NCI-H1417 treated with DMSO at 0.1 percent for 48 hours (cell line): ENCODE results near the gene MRPS2.
"Not testable (repeated sequence)": the region's sequence is repeated elsewhere in the genome, so short reads cannot be mapped to it uniquely, and the experiment has no call there.

Experiments
- DNase-seq: peaks from one replicate; lab custom pipeline; 2025; lab: John Stamatoyannopoulos, UW

Gene MRPS2

GRCh38 chr9:135501261-135502167, 1.0 kb downstream of the MRPS2 start:
- no peak for DNase-seq

- no peak for DNase-seq
Measured at GRCh38 chr9:135502168-135502872, 1.8 kb downstream of the MRPS2 start.

- no peak for DNase-seq
Measured at GRCh38 chr9:135502873-135503321, 2.4 kb downstream of the MRPS2 start.

GRCh38 chr9:135503371-135504261, 3.1 kb downstream of the MRPS2 start:
- no peak for DNase-seq

GRCh38 chr9:135504262-135505243, 4.1 kb downstream of the MRPS2 start:
- no peak for DNase-seq

GRCh38 chr9:135505406-135506187, 5.1 kb downstream of the MRPS2 start:
- DNase-seq: no peak

- no peak for DNase-seq
Measured at GRCh38 chr9:135506327-135507103, 6.0 kb downstream of the MRPS2 start.

- no peak for DNase-seq
Measured at GRCh38 chr9:135507104-135508035, 6.9 kb downstream of the MRPS2 start.

GRCh38 chr9:135508211-135508820, 7.8 kb downstream of the MRPS2 start:
- DNase-seq: no peak

GRCh38 chr9:135509458-135509857, 9.0 kb downstream of the MRPS2 start:
- DNase-seq: no peak

- no peak for DNase-seq
Measured at GRCh38 chr9:135512241-135512603, 11.7 kb downstream of the MRPS2 start.

- DNase-seq: no peak
Measured at GRCh38 chr9:135512904-135513303, 12.4 kb downstream of the MRPS2 start.

- DNase-seq: no peak
Measured at GRCh38 chr9:135513351-135513846, 12.9 kb downstream of the MRPS2 start.

- DNase-seq: not testable (repeated sequence)
Measured at GRCh38 chr9:135513906-135514305, 13.4 kb downstream of the MRPS2 start.

GRCh38 chr9:135514342-135515082, 14.0 kb downstream of the MRPS2 start:
- DNase-seq: no peak

- DNase-seq: no peak
Measured at GRCh38 chr9:135515083-135515951, 14.8 kb downstream of the MRPS2 start.
